HG02884 (cell line): ENCODE measurements around the gene PMM1.
A peak's percentile ranks its signal among the peaks of the same experiment; 100 is the strongest.
"Not testable (repeated sequence)": the region's sequence is repeated elsewhere in the genome, so short reads cannot be mapped to it uniquely, and the experiment has no call there.

ENCODE experiments used
- ATAC-seq: cut with Tn5 transposase; IDR thresholded peaks from one replicate; pipeline ENCODE4 v1.9.1; 2021; ENCODE audit warnings: mild to moderate bottlenecking, moderate library complexity; ENCODE audit not compliant: unreplicated experiment

Gene PMM1

DNA sequence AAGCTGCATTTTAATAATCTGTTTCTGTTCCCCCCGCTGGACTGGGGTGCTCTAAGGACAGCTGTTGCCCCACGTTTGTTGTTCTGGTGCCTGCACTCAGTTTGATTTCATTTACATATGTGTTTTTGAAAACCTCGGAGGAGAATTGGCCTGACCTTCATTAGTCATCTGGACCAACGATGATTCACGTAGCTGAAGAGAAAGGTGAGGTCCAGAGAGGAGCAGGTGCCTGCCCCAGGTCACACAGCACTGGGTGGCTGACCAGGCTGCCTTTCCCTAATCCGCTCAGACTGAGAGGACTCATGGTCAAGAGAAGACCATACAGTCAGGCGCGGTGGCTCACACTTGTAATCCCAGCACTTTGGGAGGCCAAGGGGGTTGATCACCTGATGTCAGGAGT is 25.1 kb downstream of the PMM1 start:
- ATAC-seq: no peak

- ATAC-seq: no peak
Observed at GRCh38 chr22:41563051-41563711, 26.5 kb downstream of the PMM1 start.

DNA sequence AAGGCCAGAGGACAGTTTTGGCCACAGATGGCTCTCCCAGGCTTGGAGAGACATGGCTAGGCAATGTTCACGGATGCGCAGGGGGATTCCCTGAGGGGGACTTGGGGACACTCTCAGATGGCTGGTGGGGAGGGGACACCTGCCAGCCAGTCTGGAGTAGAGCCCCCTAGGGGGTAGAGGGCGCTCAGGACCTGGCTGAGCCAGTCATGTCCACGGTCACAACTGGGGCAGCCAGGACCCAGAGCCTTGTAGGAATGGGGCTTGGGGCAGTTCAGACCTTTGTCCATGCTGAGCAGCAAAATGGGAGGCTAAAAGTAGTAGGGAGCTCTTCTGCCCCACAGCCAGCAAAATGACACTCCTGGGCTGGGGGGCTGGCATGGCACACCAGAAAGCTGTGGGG is 27.2 kb downstream of the PMM1 start:
- no peak for ATAC-seq

- no peak for ATAC-seq
Observed at GRCh38 chr22:41561788-41562187, 27.9 kb downstream of the PMM1 start.

DNA sequence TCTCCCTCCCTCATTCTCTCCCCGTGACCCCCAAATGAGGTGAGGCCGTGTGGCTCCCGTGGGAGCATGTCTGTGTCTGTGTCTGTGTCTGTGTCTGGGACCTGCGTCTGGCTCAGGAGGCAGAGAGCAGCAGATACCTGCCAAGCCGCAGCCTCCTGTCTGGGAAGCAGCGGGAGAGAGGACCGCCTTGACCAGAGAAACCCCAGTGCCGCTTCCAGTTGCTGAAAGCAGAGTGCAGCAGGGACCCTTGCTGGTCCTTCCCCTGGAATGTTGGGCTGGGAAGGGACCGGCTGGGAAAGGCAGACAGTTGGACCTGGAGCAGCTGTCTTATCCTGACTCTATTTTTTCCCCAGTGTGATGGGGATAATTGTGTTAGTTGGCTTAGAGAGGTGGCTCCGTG is 28.3 kb downstream of the PMM1 start:
- no peak for ATAC-seq

GRCh38 chr22:41560095-41560471 is 29.6 kb downstream of the PMM1 start:
- ATAC-seq: no peak

DNA sequence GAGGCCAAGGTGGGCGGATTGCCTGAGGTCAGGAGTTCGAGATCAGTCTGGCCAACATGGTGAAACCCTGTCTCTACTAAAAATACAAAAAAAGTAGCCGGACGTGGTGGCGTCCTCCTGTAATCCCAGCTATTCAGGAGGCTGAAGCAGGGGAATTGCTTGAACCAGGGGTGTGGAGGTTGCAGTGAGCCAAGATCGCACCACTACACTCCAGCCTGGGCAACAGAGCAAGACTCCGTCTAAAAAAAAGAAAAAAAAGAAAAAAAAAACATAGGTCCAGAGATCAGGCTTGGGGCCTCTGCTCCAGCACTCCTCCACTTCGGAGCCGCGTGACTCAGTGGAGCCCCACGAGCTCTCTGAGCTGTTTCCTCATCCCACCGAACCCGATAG is 31.4 kb downstream of the PMM1 start:
- ATAC-seq: not testable (repeated sequence)

DNA sequence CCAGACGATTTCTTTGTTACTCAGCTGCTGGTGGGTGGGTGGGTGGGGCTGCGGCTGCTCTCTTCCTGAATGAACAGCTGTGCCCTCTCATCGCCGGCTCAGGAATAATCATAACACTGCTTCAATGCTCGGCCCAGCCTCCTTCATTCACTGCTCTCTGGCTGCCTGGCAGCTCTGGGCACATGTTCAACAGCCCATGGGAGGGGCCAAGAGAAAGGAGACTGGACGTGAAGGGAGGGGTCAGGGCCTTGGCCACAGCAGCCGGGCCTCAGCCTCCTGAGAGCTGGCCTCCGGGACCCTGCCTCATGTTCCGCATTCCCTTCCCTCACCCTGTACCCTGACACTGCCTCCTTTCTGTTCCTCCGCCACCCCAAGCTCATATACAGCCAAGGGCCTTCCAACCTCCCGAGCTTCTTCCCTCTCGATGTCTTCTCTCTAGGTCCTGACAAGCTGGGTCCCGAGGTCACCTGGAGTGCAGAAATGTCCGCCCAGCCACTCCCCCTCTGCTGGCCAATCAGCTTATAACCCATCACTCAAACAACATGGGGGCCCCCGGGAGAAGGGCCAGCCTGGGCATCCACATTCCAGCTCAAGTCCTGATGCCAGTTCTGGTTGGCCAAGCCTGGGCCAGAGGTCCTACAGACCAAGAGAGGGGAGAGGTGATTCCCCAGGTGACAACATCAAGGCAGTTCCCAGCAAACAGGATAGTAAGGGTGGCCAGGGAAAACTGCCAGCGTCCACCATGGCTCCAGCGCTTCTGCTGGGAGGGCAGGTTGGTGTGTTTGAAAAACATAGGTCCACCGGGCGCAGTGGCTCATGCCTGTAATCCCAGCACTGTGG is 32.0 kb downstream of the PMM1 start:
- no peak for ATAC-seq

DNA sequence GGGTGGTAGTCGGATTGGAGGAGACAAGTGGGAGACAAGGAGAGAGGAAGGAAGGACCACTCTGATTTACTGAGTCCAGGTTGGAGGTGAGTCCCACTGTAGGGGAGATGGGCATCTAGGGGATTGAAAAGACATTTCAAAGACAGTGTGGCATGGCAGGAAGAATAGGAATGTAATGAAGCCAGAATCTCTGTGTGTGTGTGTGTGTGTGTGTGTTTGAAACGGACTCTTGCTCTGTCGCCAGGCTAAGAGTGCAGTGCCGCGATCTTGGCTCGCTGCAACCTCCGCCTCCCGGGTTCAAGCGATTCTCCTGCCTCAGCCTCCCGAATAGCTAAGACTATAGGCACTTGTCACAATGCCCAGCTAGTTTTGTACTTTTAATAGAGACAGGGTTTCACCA is 33.1 kb downstream of the PMM1 start:
- ATAC-seq: no peak

DNA sequence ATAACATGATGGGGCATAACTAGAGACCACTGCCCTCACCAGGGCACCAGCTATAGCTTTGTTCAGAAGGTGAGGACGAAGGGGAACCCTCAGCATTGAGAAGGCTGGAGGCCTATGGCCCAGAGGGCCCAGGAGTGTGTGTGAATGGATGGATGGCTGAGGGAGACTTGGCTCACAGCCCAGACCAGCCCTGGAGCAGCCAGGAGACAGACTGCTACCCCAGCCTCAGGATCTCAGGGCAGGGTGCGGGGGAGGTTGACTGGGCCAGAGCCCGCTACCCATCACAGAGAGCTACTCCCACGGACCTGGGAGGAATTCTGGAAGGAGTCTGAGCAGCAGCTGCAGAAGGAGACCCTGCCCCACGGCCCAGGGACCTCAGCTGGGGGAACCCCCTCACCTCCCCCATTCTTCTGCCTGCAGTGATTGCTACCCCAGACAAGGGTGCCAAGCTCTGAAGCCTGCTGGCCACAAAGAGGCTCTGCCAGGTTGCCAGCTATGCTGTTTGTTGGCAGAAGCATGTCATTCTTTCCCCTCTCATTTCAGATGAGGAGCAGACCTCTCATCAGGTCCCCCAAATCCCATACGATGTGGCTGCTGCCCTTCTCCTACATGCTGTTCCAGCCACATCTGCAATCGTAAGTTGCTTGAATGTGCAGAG is 34.2 kb downstream of the PMM1 start:
- no peak for ATAC-seq

DNA sequence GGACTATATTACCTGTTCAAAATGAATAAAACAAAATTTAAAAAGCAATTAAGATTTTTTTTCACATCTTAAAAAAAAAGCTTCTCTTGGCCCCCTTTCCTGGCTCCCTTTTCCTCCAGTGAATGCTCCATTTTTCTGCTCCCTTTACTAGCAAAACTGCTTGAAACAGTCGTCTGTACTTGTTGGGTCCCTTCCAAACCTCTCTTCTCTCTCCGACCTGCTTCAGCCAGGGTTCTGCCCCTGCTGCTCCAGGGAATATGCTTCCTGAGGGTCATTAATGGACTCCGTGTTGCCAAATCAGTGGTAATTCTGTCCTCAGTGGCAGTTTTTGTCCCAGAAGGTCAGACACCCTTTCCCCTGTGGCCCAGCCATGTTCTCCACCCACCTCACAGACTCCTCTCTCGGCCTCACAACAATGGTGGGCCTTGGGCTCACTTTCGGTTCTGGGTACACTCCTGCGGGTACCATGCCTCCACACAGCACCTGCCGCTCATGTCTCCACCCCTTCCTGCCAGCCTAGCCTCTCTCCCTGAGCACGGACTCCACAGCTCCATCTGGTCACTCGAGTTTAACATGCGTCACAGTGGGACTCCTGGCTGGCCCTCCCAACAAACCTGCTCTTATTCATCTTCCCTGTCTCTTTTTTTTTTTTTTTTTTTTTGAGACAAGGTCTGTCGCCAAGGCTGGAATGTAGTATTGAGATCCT is 37.6 kb downstream of the PMM1 start:
- ATAC-seq: no peak

GRCh38 chr22:41550952-41551491 is 38.6 kb downstream of the PMM1 start:
- ATAC-seq: no peak

DNA sequence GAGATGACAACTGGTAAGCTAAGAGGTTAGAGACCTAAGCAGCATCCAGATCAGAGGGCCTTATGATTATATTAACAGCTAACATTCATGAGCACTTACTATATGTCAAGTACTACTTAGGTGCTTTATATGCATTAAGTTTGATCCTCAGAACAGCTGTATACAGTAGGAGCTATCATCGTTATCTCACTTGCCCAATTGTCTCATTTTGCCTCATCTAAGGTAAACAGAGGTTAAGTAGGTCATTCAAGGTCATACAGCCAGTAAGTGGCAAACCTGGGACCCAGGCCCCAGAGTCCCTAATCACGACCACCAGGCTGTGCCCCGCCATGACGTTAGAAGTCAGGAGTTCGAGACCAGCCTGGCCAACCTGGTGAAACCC is 40.8 kb downstream of the PMM1 start:
- ATAC-seq: no peak

GRCh38 chr22:41544671-41545476 is 44.8 kb downstream of the PMM1 start:
- ATAC-seq: no peak

DNA sequence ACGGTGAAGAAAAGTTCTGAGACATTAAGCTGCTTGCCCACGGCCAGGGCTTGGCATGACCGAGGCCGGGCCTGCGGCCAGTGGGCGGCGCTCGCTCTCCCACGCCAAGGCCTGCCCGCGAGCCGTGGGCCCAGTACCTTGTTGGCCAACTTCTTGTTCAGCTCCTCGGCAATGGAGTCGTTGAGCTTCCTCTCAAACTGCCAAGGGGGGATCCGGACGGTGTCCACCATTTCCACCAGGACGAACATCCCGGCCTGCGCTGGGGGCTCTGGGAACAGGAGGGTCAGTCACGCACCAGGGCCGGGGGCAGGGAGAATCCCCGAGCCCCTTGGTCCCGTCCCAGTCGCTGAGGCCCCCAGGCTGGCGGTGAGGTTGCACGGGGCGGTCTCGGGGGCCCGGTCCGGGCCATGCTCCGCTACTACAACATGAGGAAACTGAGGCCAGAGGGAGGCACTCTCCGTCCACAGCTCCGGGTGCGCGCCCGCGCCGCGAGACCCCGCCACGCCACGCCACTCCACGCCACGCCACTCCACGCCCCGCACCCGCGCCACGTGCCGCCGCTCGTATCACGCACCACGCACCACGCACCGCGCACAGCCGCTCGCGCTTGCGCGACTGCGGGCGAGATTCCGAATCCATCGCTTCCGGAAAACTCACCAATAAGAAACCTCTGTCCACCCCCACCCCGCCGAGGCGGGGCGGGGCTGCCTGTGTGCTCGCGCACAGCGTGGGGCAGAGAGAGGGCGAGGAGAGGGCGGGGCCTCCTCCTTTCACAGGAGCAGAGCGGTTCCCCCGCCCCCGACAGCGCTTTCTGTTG is 45.6 kb downstream of the PMM1 start, which contains the start of gene POLR3H:
Gene POLR3H (minus strand): TSS at position 617 of the 817 bp plus-strand sequence. CDS start 369 bp downstream, at position 248.
- ATAC-seq: peak; percentile 82

DNA sequence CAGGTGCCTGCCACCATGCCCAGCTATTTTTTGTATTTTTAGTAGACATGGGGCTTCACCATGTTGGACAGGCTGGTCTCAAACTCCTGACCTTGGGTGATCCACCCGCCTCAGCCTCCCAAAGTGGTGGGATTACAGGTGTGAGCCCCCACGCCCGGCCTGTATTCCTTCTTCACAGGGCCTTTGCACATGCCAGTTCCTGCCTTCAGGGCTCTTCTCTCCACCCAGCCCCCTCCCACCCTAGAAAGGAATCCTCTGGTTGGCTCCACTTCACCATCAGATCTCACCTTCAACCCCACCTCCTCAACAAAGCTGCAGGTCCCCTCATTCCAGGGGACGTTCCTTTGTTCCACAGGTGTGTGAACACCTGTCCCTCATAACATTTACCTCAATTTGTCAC is 47.4 kb downstream of the PMM1 start:
- ATAC-seq: no peak

GRCh38 chr22:41541484-41541883 is 48.2 kb downstream of the PMM1 start:
- no peak for ATAC-seq

DNA sequence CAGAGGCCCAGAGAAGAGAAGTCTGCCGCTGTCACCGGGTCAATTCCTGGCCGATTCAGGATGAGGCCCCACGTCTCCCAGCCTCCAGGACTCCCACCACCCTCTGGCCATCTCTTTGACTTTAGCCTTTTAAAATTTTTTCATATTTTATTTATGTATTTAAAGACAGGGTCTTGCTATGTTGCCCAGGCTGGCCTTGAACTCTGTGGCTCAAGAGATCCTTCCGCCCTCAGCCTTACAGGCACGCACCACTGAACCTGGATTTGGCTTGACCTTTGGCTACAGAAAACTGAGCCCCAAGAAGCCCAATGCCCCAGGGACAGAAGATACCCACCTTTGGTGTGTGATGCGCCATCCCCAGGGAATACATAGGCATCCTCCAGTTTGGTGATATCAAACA is 49.3 kb downstream of the PMM1 start:
- ATAC-seq: no peak

- no peak for ATAC-seq
Observed at GRCh38 chr22:41540006-41540315, 49.7 kb downstream of the PMM1 start.
